ENCODE results near the gene TRIM15. TPM values are rescaled to one million over a fixed set of nuclear protein-coding genes. Genes with fewer than 3 reads are reported as not detected.
A peak's percentile ranks its signal among the peaks of the same experiment; 100 is the strongest.

The TRIM15 gene
- total and polyA plus RNA-seq, 9 of the 15 experiments (the other 6 are each of a cell fraction or from before 2014, with no cell fraction given) = 0.06 to 2.6 (median 0.83) TPM

DNA sequence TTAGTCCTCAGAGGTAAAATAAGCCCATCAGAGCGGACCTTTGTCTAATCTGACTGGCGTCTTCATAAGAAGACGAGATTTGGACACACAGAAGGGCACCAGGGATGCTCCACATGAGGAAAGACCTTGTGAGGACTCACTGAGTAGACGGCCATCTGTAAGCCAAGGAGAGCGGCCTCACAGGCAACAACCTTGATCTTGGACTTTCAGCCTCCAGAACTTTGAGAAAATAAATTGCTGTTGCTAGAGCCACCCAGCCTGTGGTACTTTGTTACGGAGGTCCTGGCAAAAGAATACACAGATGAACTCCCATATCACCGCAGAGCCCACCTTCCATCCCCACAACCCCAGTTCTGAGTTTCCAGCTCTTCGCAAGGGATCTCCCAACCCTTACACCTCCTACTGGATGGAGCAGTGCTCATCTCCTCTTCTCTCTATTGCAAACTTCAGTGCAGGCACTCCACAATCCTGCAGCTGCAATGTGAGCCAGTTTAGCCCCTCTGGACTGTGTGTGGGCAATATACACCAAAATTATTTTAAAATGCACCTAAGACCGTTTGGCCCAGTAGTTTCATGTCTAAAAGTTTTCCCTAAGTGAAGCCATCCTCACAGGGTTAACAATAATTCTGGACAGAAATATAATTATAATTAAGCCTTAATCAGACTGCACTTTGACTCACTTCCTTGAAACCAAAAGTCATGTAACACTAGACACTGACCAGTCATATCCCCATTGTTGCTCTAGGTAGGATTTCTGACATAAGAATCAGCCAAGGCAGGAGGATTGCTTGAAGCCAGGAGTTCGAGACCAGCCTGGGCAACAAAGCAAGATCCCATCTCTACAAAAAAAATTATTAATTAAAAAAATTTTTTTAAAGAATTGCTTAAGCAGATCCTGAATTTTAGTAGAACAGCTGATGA, 41.6 kb upstream of the TRIM15 start:
- Histone ChIP-seq H3K4me1 (replicated peaks in 1 of 2; ENCODE audit: control insufficient read depth in 2 of 2, insufficient read depth in 2 of 2, low read length in 2 of 2) (peaks cover 4% of the 10 kb centered on the region in 2 experiments; a peak in 1 of 5 replicates), H3K4me2 (ENCODE audit: insufficient read depth, low read length) (no peak overlapping the region), H3K36me3 (ENCODE audit: control insufficient read depth, insufficient read depth, low read length) (no peaks in the 10 kb centered on the region), H4K20me1 (replicated peaks; ENCODE audit: control insufficient read depth, insufficient read depth, low read length) (no peaks in the 10 kb centered on the region), H3K9me1 (ENCODE audit: control insufficient read depth, insufficient read depth, low read length) (no peaks in the 10 kb centered on the region), H3K27me3 (ENCODE audit: control insufficient read depth in 2 of 2, insufficient read depth in 2 of 2, low read length in 2 of 2) (peaks cover 4 to 10% of the 10 kb centered on the region in 2 experiments; a peak in 2 of 5 replicates), H3K9me3 (replicated peaks; ENCODE audit: control insufficient read depth, insufficient read depth, low read depth, low read length) (no peaks in the 10 kb centered on the region), H3K9ac (ENCODE audit: insufficient read depth in 1 of 2, low read depth in 2 of 2, low read length in 2 of 2) (no peak overlapping the region), H3K4me3 (no peak overlapping the region), H3K27ac (ENCODE audit: extremely low read depth, low read depth, low read length) (no peak overlapping the region), H3K79me2 (ENCODE audit: control insufficient read depth, insufficient read depth, low read length) (no peaks in the 10 kb centered on the region), H2AFZ (ENCODE audit: low read depth, low read length) (no peak overlapping the region)
- peak; percentile 57; the same call in 2 of the 3 replicates for ATAC-seq
- no peak for TF ChIP-seq FOXA3 (CRISPR knock-in tag; conservative IDR thresholded peaks at IDR 0.05 in 1 of 2, IDR thresholded peaks at IDR 0.05 in 1 of 2)
- no peak for TF ChIP-seq DNMT1 (IDR thresholded peaks at IDR 0.05)
- no peak for TF ChIP-seq BRF1 (IDR thresholded peaks at IDR 0.05; ENCODE audit: borderline replicate concordance, extremely low read depth, insufficient read length)
- in situ Hi-C loops (cut with MboI) = no loop called here
- ChIA-PET POLR2A (no interaction called here), CTCF (ENCODE audit: low intra/inter-chr PET ratio) (no interaction called here)
- 20% methylated on average over 10 of the region's 10 CpGs for WGBS (ENCODE audit: insufficient coverage, low coverage, missing lambda C conversion rate)
- no peak for DNase-seq (ENCODE audit: extremely low read depth in 1 of 4, low spot score in 3 of 4)
- intact Hi-C loops (cut with micrococcal nuclease) = no loop called here
- BruUV-seq (replicated peaks) = no TSS peak
- no peak for FAIRE-seq

DNA sequence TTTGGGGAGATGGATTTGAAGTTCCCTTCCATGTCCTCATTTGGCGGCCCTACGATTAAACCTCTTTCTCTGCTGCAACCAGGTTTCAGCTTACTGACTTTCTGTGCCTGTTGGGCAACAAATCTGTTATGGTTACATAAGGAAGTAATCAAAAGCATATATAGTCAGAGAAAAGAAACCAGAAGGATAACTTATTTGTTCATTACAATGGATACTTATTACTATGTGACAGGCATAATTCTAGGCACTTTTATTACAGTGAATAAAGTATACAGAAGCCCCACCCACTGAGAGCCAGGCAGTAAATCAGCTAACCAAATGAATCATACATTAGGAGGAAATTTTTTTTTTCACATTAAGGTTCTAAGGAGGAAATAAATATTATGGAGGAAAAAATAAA, 40.8 kb upstream of the TRIM15 start:
- CTCF ChIA-PET (ENCODE audit: low intra/inter-chr PET ratio) = no interaction called here
- POLR2A ChIA-PET = interaction anchor here (0.7 kb wide), 1 partner anchor 88 kb away, joined by 3 read pairs; no protein-coding TSS in a partner anchor
- Histone ChIP-seq H2AFZ (ENCODE audit: low read depth, low read length) (no peak overlapping the region), H3K27ac (ENCODE audit: extremely low read depth, low read depth, low read length) (no peak overlapping the region), H3K9ac (ENCODE audit: insufficient read depth in 1 of 2, low read depth in 2 of 2, low read length in 2 of 2) (no peak overlapping the region), H3K4me3 (no peak overlapping the region), H3K4me1 (replicated peaks in 1 of 2; ENCODE audit: control insufficient read depth in 2 of 2, insufficient read depth in 2 of 2, low read length in 2 of 2) (peaks cover 4 to 5% of the 10 kb centered on the region in 2 experiments; a peak in 2 of 5 replicates), H3K9me1 (ENCODE audit: control insufficient read depth, insufficient read depth, low read length) (no peaks in the 10 kb centered on the region), H3K79me2 (ENCODE audit: control insufficient read depth, insufficient read depth, low read length) (no peaks in the 10 kb centered on the region), H3K36me3 (ENCODE audit: control insufficient read depth, insufficient read depth, low read length) (no peaks in the 10 kb centered on the region), H3K9me3 (replicated peaks; ENCODE audit: control insufficient read depth, insufficient read depth, low read depth, low read length) (no peaks in the 10 kb centered on the region), H4K20me1 (replicated peaks; ENCODE audit: control insufficient read depth, insufficient read depth, low read length) (no peaks in the 10 kb centered on the region), H3K4me2 (ENCODE audit: insufficient read depth, low read length) (no peak overlapping the region), H3K27me3 (ENCODE audit: control insufficient read depth in 2 of 2, insufficient read depth in 2 of 2, low read length in 2 of 2) (peaks cover 5 to 18% of the 10 kb centered on the region in 2 experiments; a peak in 3 of 5 replicates)
- ATAC-seq = no peak
- no peak for FAIRE-seq
- no peak for DNase-seq (ENCODE audit: extremely low read depth in 1 of 4, low spot score in 3 of 4)
- 0% methylated on average over 2 of the region's 2 CpGs for WGBS (ENCODE audit: insufficient coverage, low coverage, missing lambda C conversion rate)
- in situ Hi-C loops (cut with MboI) = no loop called here
- BruUV-seq (replicated peaks) = no TSS peak
- intact Hi-C loops (cut with micrococcal nuclease) = no loop called here
- TF ChIP-seq MYNN (IDR thresholded peaks at IDR 0.05) (no peak), MYNN (CRISPR knock-in tag; IDR thresholded peaks at IDR 0.05) (no peak), EHMT2 (IDR thresholded peaks at IDR 0.05) (no peak), TCF3 (CRISPR knock-in tag; IDR thresholded peaks at IDR 0.05) (no peak)
- TF ChIP-seq, protein P1, sequence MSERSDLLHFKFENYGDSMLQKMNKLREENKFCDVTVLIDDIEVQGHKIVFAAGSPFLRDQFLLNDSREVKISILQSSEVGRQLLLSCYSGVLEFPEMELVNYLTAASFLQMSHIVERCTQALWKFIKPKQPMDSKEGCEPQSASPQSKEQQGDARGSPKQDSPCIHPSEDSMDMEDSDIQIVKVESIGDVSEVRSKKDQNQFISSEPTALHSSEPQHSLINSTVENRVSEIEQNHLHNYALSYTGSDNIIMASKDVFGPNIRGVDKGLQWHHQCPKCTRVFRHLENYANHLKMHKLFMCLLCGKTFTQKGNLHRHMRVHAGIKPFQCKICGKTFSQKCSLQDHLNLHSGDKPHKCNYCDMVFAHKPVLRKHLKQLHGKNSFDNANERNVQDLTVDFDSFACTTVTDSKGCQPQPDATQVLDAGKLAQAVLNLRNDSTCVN (CRISPR knock-in tag; IDR thresholded peaks at IDR 0.05) = no peak
- TF ChIP-seq, protein P2, sequence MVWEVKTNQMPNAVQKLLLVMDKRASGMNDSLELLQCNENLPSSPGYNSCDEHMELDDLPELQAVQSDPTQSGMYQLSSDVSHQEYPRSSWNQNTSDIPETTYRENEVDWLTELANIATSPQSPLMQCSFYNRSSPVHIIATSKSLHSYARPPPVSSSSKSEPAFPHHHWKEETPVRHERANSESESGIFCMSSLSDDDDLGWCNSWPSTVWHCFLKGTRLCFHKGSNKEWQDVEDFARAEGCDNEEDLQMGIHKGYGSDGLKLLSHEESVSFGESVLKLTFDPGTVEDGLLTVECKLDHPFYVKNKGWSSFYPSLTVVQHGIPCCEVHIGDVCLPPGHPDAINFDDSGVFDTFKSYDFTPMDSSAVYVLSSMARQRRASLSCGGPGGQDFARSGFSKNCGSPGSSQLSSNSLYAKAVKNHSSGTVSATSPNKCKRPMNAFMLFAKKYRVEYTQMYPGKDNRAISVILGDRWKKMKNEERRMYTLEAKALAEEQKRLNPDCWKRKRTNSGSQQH (CRISPR knock-in tag; IDR thresholded peaks at IDR 0.05) = no peak

All from K562 (cell line).